ENCODE data around the gene LDHAL6A.
"Not testable (repeated sequence)": the region's sequence is repeated elsewhere in the genome, so short reads cannot be mapped to it uniquely, and the experiment has no call there.

The LDHAL6A gene

GRCh38 chr11:18455686-18456372, at the start of gene LDHAL6A:
LDHAL6A (plus strand) TSS chr11:18455856; CDS start chr11:18456681, 825 bp downstream.
- no peak within 1 kb of the TSS for H3K27ac ChIP-seq
- no peak for DNase-seq (ENCODE audit: low read depth, low spot score)

DNA sequence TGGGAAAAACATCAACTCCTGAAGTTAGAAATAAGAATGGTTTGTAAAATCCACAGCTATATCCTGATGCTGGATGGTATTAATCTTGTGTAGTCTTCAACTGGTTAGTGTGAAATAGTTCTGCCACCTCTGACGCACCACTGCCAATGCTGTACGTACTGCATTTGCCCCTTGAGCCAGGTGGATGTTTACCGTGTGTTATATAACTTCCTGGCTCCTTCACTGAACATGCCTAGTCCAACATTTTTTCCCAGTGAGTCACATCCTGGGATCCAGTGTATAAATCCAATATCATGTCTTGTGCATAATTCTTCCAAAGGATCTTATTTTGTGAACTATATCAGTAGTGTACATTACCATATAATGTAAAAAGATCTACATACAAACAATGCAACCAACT, 48.3 kb upstream of the LDHAL6A start:
- DNase-seq (ENCODE audit: low read depth, low spot score) = not testable (repeated sequence)
- peak overlapping the region; percentile 75 for H3K27ac ChIP-seq

DNA sequence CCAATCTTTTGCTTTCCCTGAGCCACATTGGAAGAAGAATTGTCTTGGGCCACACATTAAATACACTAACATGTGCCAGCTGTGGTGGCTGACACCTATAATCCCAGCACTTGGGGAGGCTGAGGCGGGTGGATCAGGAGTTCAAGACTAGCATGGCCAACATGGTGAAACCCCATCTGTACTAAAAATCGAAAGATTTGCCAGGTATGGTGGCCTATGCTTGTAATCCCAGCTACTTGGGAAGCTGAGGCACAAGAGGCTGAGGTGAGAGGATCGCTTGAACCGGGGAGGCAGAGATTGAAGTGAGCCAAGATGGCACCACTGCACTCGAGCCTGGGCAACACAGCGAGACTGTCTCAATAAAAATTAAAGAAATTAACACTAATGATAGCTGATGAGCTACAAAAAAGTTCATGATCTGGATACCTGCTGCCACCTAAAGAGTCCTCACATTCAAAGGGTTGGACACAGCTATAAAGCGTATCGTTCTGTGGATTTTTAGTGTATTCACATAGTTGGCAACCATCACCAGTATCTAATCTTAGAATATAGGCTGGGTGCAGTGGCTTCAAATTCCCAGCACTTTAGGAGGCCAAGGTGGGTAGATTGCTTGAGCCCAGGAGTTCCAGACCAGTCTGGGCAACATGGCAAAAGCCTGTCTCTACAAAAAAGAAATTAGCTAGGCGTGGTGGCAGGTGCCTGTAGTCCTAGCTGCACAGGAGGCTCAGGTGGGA, 46.9 kb upstream of the LDHAL6A start:
- no peak for DNase-seq (ENCODE audit: low read depth, low spot score)
- H3K27ac ChIP-seq = peak overlapping the region; percentile 75

DNA sequence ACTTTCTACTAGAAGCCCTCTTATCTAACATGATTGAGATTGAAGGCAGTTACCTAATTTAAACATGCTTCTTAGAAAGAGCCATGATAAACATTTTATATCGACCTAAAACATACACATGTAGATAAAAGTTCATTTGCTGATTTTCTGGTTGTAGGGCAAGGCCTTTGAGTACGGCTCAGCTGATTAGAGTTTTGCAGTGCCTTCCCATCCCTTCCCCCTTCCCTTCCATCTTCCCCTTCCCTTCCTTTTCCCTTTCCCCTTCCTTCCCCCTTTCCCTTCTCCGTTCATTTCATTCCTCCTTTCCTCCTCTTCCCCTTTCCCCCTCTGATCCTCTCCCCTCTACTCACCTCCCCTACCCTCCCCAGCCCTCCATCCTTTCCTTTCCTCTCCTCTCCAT, 39.2 kb upstream of the LDHAL6A start:
- H3K27ac ChIP-seq = no peak overlapping the region
- no peak for DNase-seq (ENCODE audit: low read depth, low spot score)

GRCh38 chr11:18419040-18419439, 36.6 kb upstream of the LDHAL6A start:
- H3K27ac ChIP-seq = no peak overlapping the region
- DNase-seq (ENCODE audit: low read depth, low spot score) = no peak

- no peak for DNase-seq (ENCODE audit: low read depth, low spot score)
- H3K27ac ChIP-seq = no peak overlapping the region
Measured at GRCh38 chr11:18420067-18420466, 35.6 kb upstream of the LDHAL6A start.

GRCh38 chr11:18427240-18427639, 28.4 kb upstream of the LDHAL6A start:
- DNase-seq (ENCODE audit: low read depth, low spot score) = no peak
- no peak overlapping the region for H3K27ac ChIP-seq

- no peak overlapping the region for H3K27ac ChIP-seq
- no peak for DNase-seq (ENCODE audit: low read depth, low spot score)
Measured at GRCh38 chr11:18429332-18429731, 26.3 kb upstream of the LDHAL6A start.

DNA sequence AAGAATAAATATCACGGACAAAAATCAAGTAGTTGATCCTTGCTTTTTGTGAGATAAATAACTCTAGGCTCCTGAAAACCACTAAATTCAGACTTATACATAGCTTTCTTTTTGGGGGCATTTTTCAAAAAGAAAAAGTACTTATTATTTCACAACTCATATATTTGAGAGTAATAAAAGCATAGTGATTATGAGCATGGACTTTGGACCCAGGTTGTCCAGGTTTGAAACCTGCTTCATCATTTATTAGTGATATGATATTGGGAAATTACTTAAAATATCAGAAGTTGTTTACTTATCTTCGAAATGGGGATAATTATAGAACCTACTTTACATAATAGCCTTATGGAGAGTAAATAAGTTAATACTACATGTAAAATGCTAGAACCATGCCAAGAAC, 17.0 kb upstream of the LDHAL6A start:
- no peak overlapping the region for H3K27ac ChIP-seq
- DNase-seq (ENCODE audit: low read depth, low spot score) = no peak

DNA sequence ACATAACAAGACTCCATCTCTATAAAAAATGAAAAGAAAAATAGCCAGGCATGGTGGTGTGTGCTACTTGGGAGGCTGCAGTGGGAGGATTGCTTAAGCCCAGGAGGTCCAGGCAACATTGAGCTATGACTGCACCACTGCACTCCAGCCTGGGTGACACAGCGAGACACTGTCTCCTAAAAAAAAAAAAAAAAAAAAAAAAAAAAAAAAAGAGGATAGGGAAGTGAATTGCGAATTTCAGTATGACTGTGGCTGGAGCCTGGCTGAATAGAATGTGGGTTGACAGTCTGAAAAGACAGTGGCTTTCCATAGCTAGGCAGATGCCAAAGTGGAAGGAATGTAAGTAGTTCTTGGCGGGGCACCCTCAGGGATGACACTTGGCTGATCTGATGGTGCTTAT, 6.4 kb upstream of the LDHAL6A start:
- no peak overlapping the region for H3K27ac ChIP-seq
- DNase-seq (ENCODE audit: low read depth, low spot score) = no peak

GRCh38 chr11:18452927-18453326, 2.7 kb upstream of the LDHAL6A start:
- DNase-seq (ENCODE audit: low read depth, low spot score) = no peak
- no peak overlapping the region for H3K27ac ChIP-seq

- DNase-seq (ENCODE audit: low read depth, low spot score) = peak; percentile 12
- no peak overlapping the region for H3K27ac ChIP-seq
Measured at GRCh38 chr11:18457450-18457849, 1.8 kb downstream of the LDHAL6A start.

DNA sequence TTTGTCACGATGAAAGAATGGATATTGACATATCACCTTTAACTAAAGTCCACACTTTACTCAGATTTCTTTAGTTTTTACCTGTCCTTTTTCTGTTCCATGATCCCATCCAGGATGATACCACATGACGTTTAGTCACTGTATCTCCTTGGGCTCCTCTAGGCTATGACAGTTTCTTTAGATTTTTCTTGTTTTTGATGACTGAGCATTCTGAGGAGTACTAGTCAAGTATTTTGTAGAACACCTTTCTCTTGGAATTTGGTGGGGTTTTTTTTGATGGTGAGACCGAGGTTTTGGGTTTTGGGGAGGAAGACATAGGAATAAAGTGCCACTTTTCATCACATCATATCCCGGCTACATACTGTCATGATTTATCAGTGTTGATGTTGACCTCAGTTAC, 4.0 kb downstream of the LDHAL6A start:
- DNase-seq (ENCODE audit: low read depth, low spot score) = no peak
- no peak overlapping the region for H3K27ac ChIP-seq

GRCh38 chr11:18461909-18462308, 6.3 kb downstream of the LDHAL6A start:
- DNase-seq (ENCODE audit: low read depth, low spot score) = no peak
- H3K27ac ChIP-seq = no peak overlapping the region

DNA sequence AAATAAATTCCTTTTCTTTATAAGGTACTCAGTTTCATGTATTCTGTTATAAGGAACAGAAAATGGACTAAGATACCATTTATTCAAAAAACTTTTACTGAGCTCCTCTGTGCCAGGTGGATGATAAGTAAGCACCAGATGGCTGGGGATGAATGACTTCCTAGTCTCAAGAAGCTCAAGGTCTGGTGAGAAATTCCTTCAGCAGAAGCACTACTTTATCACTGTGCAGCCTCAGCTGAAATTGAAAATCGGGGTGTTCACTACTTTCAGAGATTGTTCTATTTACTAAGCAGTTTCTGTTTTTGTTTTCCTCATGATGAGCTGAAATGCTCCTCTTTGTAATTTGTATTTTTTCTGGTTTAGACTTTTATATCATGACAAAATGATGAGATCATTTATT, 7.8 kb downstream of the LDHAL6A start:
- no peak for DNase-seq (ENCODE audit: low read depth, low spot score)
- no peak overlapping the region for H3K27ac ChIP-seq

DNA sequence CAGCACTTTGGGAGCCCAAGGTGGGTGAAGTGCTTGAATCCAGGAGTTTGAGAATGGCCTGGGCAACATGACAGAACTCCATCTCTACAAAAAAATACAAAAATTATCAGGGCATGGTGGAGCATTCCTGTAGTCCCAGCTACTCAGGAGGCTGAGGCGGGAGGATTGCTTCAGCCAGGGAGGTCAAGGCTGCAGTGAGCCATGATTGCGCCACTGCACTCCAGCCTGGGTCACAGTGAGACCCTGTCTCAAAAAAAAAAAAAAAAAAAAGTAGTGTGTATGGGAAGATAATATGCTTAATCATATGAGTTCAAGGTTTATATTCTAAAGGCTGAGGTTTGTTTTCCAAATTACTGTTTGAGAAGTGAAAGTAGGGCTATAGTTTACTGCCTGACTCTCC, 10.7 kb downstream of the LDHAL6A start:
- H3K27ac ChIP-seq = no peak overlapping the region
- no peak for DNase-seq (ENCODE audit: low read depth, low spot score)

GRCh38 chr11:18468059-18468458, 12.4 kb downstream of the LDHAL6A start:
- no peak for DNase-seq (ENCODE audit: low read depth, low spot score)
- H3K27ac ChIP-seq = no peak overlapping the region

DNA sequence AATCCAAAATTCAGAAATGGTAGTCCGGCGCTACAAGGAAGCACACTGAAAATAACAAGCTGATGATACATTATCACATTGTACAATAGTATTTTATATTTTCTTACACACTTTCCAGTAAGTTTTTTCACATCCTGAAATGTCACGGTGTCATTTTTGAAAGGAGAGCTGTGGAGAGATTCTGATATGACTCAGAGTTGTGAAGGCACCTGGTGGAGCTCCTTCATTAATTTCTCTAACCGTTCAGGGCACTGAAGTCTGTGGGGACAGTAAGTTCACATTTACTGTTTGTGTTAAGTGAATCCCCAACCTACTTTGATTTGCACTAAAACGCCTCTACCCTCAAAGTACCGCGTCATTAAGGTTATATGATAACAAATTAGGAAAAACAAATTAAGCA, 13.3 kb downstream of the LDHAL6A start:
- no peak for DNase-seq (ENCODE audit: low read depth, low spot score)
- H3K27ac ChIP-seq = no peak overlapping the region

DNA sequence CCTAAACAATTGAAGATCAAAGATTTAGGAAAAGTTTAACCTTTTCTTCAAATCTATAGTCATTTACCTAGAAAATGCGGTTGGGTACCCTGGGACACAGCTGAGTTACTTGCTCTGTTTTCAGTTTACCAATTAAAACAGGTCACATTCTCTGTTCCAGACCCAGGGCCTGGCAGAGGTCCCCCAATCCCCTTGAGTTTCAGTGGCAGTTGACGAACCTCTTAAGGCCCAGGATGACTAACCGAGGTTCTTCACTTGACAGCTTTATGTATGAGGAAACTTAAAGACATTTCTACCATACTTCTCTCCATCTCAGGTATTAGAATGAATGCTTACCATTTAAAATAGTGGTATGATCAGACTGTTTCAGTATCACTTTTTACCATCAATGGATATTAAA, 16.3 kb downstream of the LDHAL6A start:
- no peak for DNase-seq (ENCODE audit: low read depth, low spot score)
- no peak overlapping the region for H3K27ac ChIP-seq

DNA sequence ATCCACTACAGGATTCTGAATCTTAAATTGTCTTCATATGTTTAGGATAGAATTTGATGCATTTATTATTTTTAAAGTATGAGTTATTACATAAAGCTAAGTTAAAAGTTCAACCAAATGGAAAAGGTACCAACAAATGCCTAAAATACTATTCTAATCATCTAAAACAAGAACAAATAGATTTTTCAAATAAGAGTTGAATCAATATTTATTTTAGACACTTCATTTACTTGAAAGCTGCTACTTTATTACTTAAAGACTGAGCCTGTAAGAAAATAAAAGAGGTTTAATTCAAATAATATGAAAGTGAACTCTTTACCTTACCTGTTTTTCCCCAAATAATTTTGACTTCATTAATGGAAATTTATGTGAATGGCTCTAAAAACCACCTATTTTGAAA, 16.9 kb downstream of the LDHAL6A start:
- DNase-seq (ENCODE audit: low read depth, low spot score) = no peak
- H3K27ac ChIP-seq = no peak overlapping the region

GRCh38 chr11:18479063-18479462, 23.4 kb downstream of the LDHAL6A start:
- no peak for DNase-seq (ENCODE audit: low read depth, low spot score)
- no peak overlapping the region for H3K27ac ChIP-seq

Data from epithelial cell of prostate (primary cell).